Stimulated activated naive CD4-positive, alpha-beta T cell (primary cell): Measurements from ENCODE around the gene RAB15.

ENCODE experiments used
- DNase-seq, 6 experiments: peaks; one replicate each; lab custom pipeline; 2025; lab: John Stamatoyannopoulos, UW

RAB15 gene

GRCh38 chr14:64990296-64990695 lies 18.2 kb upstream of the RAB15 start:
- DNase-seq: peak in 2 of 6 experiments; percentile 16 to 24

DNA sequence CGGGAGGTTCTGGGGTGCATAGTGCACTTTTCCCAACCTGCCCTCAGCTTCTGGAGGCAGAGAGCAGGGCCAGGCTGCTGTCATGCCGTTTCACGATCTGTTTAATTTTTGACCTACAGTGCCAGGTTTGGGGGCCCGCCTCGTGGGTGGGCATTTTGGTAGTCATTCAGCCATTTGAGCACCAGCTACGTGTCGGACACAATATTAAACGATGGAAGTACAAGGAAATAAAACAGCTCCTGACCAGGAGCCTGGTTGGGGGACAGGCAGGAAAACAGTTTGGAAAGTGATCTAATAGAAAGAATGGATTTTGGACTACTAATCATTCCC lies 15.3 kb upstream of the RAB15 start:
- DNase-seq: no peak

- DNase-seq: peak; percentile 85 to 99 (median 94)
These were observed 14.7 kb upstream of the RAB15 start, which contains the start of gene FNTB for GRCh38 chr14:64986648-64987437. TSS of gene FNTB (plus strand) at chr14:64986895. CDS start at chr14:64986954, 59 bp downstream.

- DNase-seq: peak in 4 of 6 experiments; percentile 4 to 72 (median 42)
These were observed 11.5 kb upstream of the RAB15 start for GRCh38 chr14:64983439-64984310.

DNA sequence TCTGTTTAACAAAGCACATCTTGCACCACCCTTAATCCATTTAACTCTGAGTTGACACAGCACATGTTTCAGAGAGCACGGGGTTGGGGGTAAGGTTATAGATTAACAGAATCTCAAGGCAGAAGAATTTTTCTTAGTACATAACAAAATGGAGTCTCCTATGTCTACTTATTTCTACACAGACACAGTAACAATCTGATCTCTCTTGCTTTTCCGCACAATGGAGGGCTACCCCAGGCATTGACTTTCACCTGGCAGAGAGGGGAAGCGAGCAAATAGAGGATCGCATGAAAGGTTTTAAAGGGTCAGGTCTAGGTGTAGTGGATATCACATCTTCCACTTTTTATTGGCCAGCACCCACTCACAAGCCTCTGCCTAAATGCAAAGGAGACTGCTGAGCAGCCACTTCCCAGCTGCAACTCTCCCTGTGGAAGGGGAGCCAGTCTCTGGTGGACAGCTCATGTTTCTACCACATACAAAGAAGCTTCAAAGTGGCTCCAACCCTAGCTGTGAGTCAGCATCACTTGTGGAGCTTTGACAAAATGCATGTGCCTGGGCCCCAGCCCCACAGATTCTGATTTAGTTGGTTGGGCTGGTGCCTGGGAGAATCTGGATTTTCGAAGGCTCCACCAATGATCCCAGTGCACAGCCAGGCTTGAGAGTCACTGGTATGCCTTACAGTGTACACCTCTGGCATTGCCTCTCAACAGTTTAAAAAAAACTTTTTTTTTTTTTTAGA lies 7.4 kb upstream of the RAB15 start:
- DNase-seq: no peak

DNA sequence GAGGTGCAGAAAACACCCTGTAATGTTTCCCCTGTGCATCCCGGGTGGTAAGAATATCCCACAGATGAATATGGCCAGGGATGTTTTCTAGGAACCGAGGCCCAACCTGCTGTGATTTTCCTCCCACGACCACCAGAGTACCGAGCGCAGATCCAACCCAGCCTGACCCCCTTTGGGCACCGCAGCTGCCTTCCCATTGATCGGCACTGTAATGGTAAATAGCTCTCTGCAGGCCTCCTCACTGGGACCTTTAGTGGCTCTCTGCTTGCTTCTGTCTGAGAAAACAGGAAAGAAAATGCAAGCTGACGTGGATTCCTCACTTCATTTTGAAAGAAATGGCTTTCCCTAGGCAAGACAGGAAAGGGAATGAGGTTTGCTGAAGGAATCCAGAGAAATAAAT lies 2.4 kb upstream of the RAB15 start:
- DNase-seq: no peak

DNA sequence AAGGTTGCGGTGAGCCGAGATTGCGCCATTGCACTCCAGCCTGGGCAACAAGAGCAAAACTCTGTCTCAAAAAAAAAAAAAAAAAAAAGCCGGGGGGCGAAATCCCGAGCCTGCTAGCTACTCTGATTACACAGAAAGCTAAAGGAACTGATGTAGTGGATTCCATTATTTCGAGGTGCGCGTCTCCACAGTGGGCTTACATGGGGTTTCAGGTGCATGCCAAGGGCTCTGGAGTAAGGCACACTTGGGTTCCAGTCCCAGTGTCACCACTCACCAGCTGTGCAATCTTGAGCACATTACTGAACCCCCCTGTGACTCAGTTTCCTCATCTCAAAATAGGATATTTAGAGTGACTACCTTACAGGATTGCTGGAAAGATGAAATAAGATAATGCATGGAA lies 1.7 kb upstream of the RAB15 start:
- DNase-seq: no peak

DNA sequence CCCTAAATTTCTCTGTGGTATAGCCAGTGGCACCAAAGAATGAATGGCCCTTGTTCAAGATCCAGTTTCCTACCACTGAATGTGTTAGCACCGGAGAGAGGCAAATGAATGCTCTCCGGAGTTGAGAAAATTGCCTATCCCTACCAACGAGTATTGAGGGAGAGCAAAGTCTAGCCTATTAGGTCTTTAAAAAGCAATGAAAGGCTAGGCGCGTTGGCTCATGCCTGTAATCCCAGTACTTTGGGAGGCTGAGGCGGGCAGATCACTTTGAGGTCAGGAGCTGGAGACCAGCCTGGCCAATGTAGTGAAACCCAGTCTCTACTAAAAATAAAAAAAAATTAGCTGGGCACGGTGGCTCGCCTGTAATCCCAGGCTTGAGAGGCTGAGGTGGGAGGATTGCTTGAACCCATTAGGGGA lies 898 bp upstream of the RAB15 start:
- no peak for DNase-seq

GRCh38 chr14:64971491-64971942 lies 619 bp downstream of the RAB15 start:
- DNase-seq: peak in 2 of 6 experiments; percentile 15 to 16

DNA sequence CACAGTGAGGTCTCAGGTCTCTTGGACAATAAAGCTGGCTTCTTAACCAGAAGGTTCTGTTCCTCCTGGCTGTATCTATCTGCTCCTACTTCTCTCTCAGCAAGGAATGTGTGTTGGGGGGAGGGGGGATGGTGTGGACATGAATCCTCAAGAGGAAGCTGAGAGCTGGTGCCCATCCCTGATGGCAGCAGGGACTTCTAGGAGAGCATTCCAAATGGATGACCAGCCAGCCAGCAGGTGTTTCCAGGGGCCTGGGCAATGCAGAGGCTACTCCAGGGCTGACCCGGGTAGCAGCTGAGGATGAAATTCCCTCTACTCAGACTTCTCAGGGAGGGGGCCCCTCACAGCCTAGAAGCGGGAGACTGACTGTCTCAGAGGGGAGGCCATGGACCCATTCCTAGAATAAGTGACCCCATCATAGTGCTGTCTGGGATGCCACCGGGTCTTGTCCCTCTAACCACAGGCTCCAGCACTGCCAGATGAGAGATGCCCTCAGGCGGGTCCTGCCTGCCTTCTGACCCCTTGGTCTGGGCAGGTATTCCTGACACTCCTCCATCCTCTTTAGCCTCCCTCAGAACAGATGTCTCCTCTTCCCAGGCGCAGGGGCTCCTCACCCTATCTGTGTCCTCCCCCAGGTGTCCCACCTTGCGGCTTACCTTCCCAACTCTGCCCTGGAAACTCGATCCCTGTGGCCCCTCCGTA lies 1.2 kb downstream of the RAB15 start:
- no peak for DNase-seq

GRCh38 chr14:64970041-64970440 lies 2.1 kb downstream of the RAB15 start:
- DNase-seq: no peak

- DNase-seq: no peak
These were observed 3.5 kb downstream of the RAB15 start for GRCh38 chr14:64968651-64969050.

- no peak for DNase-seq
These were observed 4.0 kb downstream of the RAB15 start for GRCh38 chr14:64968167-64968566.

DNA sequence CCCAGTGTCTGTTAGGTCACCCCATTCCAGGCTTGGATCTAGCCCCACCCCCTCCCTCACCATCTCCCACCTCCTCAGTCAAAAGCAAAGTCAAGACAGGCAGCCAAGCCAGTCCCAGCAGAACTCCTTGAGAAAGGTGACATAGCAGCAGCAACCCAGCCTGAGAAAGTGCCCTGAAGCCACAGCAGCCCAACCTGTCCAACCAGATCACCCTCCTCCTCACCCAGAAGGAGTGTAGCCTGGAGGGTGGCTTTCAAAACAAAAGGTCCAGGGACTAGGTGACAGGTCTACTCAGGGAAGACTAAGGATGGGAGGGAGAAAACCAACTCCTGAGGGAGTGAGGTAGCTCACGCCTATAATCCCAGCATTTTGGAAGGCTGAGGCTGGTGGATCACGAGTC lies 5.2 kb downstream of the RAB15 start:
- no peak for DNase-seq

DNA sequence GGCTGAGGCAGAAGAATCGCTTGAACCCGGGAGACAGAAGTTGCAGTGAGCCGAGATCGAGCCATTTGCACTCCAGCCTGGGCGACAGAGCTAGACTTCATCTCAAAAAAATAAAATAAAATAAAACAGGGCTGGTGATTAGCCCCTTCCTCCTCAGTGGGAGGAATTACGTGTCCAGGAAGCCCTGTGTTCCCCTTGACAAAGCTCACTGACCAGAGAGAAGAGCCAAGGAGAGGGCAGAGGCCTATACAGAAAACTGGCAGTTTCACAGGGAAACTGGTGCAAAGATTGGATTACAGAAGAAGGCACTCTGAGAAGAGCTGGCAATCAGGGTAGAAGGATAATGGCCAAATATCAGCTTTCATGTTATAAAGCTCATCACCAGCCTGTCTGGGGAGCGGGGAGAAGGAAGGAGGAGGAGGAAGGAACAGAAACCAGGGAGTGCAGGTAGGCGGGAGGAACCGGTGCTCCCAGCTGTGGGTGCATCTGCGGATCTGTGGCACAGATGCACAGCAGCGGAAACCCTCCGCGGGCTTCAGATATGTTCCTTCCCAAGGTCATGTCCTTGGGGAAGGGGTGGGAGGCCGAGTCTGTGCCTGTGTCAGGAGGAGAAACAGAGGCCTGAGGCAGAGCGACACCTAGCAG lies 6.7 kb downstream of the RAB15 start:
- no peak for DNase-seq

- no peak for DNase-seq
These were observed 8.5 kb downstream of the RAB15 start for GRCh38 chr14:64963611-64964010.

DNA sequence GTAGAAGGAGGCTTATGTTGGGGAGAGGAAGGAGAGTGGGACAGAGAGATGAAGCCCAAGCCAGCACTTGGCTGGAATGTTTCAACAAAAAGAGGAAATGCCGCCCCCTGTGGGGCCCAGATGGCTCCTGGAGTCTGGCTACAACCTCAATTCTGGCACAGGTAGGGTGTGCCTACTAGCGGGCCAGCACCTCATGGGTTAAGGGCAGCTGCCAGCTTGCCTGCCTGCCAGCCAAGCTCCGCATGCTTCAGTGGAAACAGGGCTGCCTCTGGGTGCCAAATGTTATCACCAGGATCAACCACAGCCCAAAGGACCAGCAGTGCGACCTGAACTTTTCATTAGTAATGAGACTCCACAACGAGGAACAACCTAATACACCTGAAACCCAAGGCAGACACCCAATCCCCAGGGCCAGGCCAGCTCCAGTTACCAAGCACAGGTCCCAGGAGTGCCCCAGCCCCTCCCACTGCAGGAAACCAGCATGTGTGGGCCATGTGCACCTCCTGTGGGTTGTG lies 11.3 kb downstream of the RAB15 start:
- DNase-seq: no peak

GRCh38 chr14:64958743-64959142 lies 13.4 kb downstream of the RAB15 start:
- no peak for DNase-seq

GRCh38 chr14:64958201-64958600 lies 13.9 kb downstream of the RAB15 start:
- DNase-seq: no peak

DNA sequence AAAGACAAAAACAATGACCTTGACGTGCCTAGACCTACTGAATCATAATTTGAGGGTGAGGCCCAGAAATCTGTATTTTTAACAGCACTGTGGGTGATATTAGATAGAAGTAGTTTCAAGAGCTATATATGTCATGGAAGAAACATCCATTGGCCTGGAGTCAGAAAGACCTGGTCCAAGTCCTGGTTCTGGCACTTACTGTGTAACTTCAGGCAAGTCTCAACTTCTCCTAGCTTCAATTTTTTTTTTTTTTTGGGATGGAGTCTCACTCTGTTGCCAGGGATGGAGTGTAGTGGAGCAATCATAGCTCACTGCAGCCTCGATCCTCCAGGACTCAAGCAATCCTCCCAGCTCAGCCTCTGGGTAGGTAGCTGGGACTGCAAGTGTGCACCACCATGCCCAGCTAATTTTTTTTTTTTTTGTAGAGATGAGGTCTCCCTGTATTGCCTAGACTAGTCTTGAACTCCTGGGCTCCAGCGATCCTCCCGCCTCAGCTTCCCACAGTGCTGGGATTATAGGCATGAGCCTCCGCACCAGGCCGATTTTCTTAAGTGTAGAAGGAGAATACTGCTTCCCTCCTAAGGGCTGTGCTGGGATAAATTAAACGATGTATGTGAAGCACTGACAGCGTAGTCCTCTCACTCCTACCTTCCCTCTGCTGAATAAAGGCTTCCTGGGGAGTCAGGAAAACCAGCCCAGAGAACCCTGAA lies 15.3 kb downstream of the RAB15 start:
- DNase-seq: no peak
